Left lobe of liver (tissue), 2 donors: Measurements from ENCODE around the gene GRM7. TPM values are rescaled to one million over a fixed set of nuclear protein-coding genes. Genes with fewer than 3 reads are reported as not detected.

Source experiments
- ATAC-seq: fragments of 200-7000 bp; cut with Tn5 transposase; one replicate; pipeline ENCODE4 v1.9.1; 2020; ENCODE audit warnings: mild to moderate bottlenecking, moderate library complexity
- DNase-seq: peaks from one replicate; pipeline ENCODE4 v3.0.0-alpha.2; 2020; ENCODE audit warnings: low spot score
- total RNA-seq: library from RNA; stranded (reverse); gene quantifications from one replicate; pipeline ENCODE4 v1.2.1, GENCODE V29; 2021
- donor health status: DM: no; HTN: no; CAD: no; lungs with moderate emphysema.
- donor health status: DM: no; HTN: yes; CAD: no.

The GRM7 gene
- total RNA-seq, 1 donor from 2014 or later = 0.08 TPM

GRCh38 chr3:7696320-7696719, 835.4 kb downstream of the GRM7 start:
- ATAC-seq = no peak
- no peak for DNase-seq

DNA sequence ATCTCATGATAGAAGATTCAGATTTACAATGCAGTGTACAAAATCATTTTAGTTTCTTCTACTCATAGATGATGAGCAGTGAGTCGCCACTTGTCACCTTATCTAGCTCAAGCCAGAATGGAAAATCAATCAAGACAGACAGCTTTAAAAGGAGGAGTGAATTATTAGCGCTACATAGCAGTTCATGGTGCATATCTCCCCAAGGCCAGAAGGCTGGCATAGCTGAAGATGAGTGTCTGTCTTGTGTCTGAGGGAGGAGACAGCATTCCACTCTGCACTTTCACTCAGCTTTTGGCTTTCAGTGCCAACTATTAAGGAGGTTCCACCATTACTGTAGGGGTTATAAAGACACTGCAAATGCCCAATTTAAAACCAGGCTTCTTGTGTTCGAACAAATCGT, 836.6 kb downstream of the GRM7 start:
- ATAC-seq = no peak
- DNase-seq = no peak

DNA sequence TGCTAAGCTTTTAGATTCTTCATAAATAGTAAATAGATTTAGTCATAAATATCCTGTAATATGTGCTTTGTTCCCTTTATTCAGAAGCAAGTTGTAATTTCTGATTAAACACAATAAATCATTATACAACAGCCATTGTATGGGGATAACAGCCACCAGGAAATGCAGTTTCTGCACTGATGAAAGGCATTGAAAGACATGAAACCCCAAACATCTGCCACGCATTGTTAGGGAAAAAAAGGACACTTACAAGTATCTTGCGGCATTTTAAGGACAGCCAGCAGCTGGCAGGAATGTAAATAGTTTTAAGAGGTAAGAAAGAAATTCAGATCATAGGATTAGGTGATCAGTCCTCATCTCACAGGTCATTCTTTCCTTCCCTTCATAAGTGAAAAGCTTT, 839.6 kb downstream of the GRM7 start:
- no peak for ATAC-seq
- DNase-seq = no peak

DNA sequence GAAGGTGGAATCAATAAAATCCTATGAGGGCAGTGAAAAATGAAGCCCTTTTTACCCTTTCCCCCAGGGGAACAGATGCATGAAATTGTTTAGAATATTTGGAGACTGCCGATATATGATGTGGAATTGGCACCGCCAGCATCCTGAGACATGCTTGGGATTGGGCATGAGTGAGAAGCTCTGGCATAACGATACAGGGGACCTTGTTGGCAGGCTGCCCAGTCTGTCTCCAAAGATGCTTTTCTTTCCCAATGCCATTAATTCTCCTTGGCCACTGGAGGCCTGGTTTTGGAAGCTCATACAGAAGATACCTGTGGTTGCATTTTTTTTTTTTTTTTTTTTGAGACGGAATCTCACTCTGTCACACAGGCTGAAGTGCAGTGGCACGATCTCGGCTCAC, 840.1 kb downstream of the GRM7 start:
- no peak for ATAC-seq
- no peak for DNase-seq

GRCh38 chr3:7707187-7707586, 846.3 kb downstream of the GRM7 start:
- no peak for ATAC-seq
- no peak for DNase-seq

GRCh38 chr3:7709376-7710082, 848.6 kb downstream of the GRM7 start:
- DNase-seq = no peak
- no peak for ATAC-seq

DNA sequence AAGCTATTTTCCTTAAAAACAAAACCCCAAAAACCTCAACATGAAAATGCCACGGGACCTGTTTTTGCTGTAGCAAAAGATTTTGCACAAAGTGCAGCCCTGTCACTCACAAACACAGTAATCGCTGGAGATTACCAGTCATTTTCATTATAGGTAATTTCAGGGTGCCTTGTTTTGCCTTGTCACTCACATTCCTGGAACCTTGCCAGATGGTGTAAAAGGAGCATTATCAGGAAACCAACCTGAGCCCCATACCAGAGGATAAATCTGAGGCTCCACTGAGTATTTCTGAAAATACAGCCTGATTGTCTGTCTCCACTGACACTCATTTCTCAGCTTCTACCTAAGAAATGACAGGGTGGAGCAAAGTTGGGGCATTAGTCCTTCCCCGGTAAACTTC, 849.4 kb downstream of the GRM7 start:
- no peak for DNase-seq
- no peak for ATAC-seq

DNA sequence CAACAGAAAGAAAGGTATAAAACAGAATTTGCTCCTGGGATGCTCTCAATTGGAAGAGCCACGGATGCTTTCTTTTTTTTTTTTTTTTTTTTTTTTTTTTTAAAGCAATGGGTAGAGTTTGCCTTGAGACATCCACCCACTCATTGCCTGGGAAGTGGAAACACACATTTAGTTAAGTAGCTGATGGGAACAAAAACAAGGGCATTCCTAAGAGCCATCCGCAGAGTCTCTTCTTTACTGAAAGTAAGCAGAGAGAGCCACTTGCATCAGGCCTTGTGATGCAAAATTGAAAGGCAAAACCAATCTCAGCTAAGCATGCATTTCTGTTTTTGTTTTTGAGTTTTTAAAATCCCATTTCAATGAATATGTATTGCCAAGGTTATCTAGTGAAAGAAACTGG, 852.8 kb downstream of the GRM7 start:
- no peak for ATAC-seq
- no peak for DNase-seq

DNA sequence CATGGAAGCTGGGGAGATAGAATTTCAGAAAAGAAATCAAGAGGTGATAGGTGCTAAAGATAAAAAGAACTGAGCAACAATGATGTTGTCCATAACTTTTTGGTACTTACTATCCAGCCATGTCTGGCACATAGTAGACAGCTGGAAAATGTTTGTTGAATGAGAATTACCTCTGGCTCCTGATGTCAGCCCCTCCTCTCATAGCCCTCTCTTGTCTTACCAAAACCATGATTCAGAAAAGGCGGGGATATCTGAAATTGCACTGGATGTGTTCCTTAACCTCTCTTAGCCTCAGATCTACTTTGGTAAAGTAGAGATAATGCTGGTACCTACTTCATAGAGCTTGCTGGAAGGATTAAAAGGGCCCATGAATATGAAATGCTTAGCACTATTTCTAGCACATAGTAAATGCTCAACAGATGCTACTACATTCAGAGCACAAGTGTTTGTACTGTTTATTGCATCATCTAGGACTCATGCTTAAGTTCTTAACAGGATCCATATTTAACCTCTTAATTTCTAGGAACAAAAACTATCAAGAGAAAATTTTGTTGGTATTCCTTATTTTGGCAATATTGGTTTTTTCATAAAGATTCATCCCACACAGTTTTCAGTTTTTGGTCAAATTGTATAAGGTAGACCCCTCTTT, 859.9 kb downstream of the GRM7 start:
- DNase-seq = no peak
- no peak for ATAC-seq

GRCh38 chr3:7721869-7722268, 861.0 kb downstream of the GRM7 start:
- DNase-seq = no peak
- ATAC-seq = no peak

GRCh38 chr3:7728566-7729519, 867.9 kb downstream of the GRM7 start:
- DNase-seq (no peak), ATAC-seq (peak; percentile 79)

DNA sequence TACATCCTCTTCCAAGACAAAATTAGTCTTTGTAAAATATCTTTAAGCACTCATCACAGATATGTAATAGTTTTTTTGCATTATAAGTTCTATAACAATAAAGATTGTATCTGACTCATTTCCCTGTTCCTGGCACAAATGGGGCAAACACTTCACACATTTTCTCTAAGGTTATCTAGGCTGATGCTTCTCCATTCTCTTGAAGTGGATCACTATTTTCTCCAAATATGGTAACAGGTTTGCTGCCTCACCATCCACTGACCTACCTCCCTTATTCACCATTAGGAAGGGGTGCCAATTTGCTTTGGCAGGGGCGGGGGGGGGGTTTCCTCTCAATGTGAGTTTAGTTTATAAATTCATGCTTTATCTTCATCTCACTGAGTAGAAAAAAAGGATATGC, 873.0 kb downstream of the GRM7 start:
- DNase-seq (no peak), ATAC-seq (no peak)

- DNase-seq (no peak), ATAC-seq (no peak)
Measured at GRCh38 chr3:7734456-7734855, 873.5 kb downstream of the GRM7 start.

GRCh38 chr3:7737263-7737662, 876.3 kb downstream of the GRM7 start:
- ATAC-seq (no peak), DNase-seq (no peak)

DNA sequence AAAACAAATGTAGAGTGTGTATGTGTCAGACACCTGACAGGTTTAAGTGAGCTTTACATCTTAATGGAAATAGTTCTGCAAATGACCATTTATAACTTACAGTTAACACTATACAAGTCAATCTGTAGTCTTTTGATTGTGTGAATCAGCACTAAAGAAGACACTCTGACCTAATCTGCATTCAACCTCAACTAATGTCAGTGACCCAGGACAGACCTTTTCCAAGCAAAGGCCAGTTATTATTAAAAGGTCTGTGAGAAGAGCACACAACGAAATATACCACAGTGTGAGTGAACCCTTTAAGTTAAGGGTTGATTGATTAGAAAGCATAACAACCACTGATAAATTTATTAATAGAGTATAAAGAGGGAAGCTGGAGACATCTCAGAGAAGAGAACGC, 878.8 kb downstream of the GRM7 start:
- ATAC-seq (peak; percentile 69), DNase-seq (no peak)

GRCh38 chr3:7740458-7740857, 879.5 kb downstream of the GRM7 start:
- ATAC-seq (peak; percentile 93), DNase-seq (peak; percentile 90)

DNA sequence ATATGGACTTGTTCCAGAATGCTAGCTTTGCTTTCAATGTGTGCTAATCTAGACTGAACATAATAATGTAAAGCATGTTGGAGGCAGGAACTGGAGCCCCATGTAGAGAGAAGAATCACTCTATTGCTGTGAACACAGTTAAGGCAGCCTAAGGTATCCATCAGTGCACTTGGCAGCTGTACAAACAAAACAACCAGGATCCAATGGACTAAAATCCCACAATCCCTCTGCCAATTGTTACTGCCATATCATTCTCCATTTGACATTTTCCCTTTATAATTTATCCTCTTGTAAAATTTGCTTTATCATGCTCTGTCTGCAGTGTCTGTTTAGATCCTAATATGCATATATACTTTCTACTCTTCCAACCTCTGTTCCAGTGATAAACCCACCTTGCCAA, 883.9 kb downstream of the GRM7 start:
- DNase-seq (no peak), ATAC-seq (no peak)

GRCh38 chr3:7745711-7746110, 884.8 kb downstream of the GRM7 start:
- no peak for ATAC-seq
- no peak for DNase-seq

DNA sequence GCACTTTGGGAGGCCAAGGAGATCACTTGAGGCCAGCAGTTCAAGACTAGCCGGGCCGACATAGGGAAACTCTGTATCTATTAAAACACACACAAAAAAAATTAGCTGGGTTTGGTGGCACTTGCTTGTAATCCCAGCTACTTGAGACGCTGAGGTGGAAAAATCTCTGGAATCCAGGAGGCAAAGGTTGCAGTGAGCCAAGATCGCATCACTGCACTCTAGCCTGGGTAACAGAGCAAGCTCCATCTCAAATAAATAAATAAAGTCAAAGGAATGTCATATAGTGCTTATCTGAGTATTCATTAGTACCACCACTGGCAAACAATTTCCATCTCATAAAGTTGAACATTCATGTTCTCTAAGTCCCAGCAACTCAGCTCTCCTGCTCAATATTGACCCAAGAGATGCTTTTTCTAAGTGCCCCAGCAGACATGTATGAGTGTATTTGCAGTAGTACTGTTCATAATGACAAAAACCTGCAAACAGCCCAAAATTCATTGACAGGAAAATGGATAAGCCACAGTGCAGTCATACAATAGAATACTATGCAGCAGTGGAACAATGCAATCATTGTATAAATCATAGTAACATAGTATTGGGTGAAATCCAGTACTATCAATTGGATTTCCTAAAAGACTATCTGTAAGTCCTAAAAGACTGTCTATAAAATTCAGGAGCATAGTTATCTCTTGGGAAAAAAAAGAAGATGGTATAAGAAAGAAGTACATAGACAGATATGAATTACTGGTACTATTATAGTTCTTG, 889.2 kb downstream of the GRM7 start:
- no peak for ATAC-seq
- DNase-seq = no peak

- no peak for DNase-seq
- ATAC-seq = no peak
Measured at GRCh38 chr3:7752005-7752404, 891.1 kb downstream of the GRM7 start.
